Measurements from ENCODE around the gene RPP25L.

GRCh38 chr9:34652602-34653000 lies 40.7 kb upstream of the RPP25L start:
- TF ChIP-seq POLR2AphosphoS5 (IDR thresholded peaks at IDR 0.05) (no peak), CTCF (IDR thresholded peaks at IDR 0.05) (no peak), POLR2A (IDR thresholded peaks at IDR 0.05) (no peak)
